ENCODE results near the gene MAP3K5. TPM values are rescaled to one million over a fixed set of nuclear protein-coding genes. Genes with fewer than 3 reads are reported as not detected.

MAP3K5 gene
- total and polyA plus RNA-seq, 9 of the 15 experiments (the other 6 are each of a cell fraction or from before 2014, with no cell fraction given): 2.2 to 13.0 (median 9.9) TPM

DNA sequence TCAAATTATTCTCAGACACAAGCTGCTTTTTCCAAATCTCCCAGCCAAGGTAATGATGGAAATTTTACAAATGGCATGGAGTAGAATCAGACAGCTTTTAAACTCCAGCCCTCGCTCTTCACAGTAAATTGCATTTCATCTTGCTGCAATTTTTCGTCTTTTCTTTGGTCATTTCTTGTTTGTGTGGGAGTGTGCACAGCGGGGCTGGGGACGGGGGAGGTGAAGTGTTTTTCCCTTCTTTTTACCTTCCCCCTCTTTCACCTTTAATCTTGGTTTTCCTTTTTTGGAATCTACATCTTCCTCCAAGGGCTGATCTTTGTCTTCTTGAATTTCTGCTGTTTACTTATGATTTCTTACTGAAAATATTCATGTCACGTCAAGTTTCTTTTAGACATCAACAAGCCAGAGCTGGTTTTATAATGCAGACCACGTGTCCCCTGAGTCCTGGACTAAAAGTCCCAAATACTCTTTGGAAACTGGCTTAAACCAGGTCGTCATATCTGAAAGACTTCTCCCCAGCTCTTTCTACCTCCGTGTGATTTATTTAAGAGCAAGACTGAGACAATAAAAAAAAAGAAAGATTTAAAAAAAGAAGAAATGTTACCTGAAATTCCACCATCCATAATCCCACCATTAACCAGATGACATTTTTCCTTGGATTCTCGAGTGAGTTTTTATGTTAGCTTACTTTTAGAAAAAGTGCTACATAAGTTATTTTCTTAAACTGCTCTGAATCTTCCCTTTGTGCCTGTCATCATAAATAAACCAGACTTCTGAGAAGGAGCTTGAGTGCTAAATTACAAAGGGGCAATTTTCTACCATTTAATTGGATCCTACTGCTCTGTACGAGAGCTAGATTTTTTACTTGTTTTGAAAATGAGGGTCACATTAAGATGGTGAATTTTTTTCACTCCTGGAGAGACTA is 52.0 kb downstream of the MAP3K5 start (continued):
- TF ChIP-seq, protein P1, sequence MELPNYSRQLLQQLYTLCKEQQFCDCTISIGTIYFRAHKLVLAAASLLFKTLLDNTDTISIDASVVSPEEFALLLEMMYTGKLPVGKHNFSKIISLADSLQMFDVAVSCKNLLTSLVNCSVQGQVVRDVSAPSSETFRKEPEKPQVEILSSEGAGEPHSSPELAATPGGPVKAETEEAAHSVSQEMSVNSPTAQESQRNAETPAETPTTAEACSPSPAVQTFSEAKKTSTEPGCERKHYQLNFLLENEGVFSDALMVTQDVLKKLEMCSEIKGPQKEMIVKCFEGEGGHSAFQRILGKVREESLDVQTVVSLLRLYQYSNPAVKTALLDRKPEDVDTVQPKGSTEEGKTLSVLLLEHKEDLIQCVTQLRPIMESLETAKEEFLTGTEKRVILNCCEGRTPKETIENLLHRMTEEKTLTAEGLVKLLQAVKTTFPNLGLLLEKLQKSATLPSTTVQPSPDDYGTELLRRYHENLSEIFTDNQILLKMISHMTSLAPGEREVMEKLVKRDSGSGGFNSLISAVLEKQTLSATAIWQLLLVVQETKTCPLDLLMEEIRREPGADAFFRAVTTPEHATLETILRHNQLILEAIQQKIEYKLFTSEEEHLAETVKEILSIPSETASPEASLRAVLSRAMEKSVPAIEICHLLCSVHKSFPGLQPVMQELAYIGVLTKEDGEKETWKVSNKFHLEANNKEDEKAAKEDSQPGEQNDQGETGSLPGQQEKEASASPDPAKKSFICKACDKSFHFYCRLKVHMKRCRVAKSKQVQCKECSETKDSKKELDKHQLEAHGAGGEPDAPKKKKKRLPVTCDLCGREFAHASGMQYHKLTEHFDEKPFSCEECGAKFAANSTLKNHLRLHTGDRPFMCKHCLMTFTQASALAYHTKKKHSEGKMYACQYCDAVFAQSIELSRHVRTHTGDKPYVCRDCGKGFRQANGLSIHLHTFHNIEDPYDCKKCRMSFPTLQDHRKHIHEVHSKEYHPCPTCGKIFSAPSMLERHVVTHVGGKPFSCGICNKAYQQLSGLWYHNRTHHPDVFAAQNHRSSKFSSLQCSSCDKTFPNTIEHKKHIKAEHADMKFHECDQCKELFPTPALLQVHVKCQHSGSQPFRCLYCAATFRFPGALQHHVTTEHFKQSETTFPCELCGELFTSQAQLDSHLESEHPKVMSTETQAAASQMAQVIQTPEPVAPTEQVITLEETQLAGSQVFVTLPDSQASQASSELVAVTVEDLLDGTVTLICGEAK (IDR thresholded peaks at IDR 0.05): no peak
- TF ChIP-seq, protein P1 (CRISPR knock-in tag; IDR thresholded peaks at IDR 0.05): no peak
- no peak for TF ChIP-seq E2F8 (IDR thresholded peaks at IDR 0.05; ENCODE audit: low read depth, partially characterized antibody)
- TF ChIP-seq GABPB1 (CRISPR knock-in tag; IDR thresholded peaks at IDR 0.05): no peak
- TF ChIP-seq L3MBTL2 (IDR thresholded peaks at IDR 0.05): peak; percentile 76
- TF ChIP-seq TRIM24 (IDR thresholded peaks at IDR 0.05): no peak
- TF ChIP-seq MXI1 (IDR thresholded peaks at IDR 0.05; ENCODE audit: low read depth, low read length): no peak
- no peak for TF ChIP-seq NFE2 (IDR thresholded peaks at IDR 0.05; ENCODE audit: low read depth)
- TF ChIP-seq ZFX (CRISPR knock-in tag; IDR thresholded peaks at IDR 0.05): no peak
- TF ChIP-seq ZNF174 (CRISPR knock-in tag; IDR thresholded peaks at IDR 0.05): no peak
- TF ChIP-seq ZNF311 (CRISPR knock-in tag; IDR thresholded peaks at IDR 0.05): 0 out of 2 replicates have a peak, but pooled peaks have one; percentile 41
- no peak for TF ChIP-seq ZKSCAN1 (IDR thresholded peaks at IDR 0.05; ENCODE audit: low read depth, low read length)
- TF ChIP-seq EP400 (IDR thresholded peaks at IDR 0.05): peak; percentile 35; the same call in 1 of the 2 replicates
- TF ChIP-seq, protein P2, sequence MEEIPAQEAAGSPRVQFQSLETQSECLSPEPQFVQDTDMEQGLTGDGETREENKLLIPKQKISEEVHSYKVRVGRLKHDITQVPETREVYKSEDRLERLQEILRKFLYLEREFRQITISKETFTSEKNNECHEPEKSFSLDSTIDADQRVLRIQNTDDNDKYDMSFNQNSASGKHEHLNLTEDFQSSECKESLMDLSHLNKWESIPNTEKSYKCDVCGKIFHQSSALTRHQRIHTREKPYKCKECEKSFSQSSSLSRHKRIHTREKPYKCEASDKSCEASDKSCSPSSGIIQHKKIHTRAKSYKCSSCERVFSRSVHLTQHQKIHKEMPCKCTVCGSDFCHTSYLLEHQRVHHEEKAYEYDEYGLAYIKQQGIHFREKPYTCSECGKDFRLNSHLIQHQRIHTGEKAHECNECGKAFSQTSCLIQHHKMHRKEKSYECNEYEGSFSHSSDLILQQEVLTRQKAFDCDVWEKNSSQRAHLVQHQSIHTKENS (CRISPR knock-in tag; IDR thresholded peaks at IDR 0.05): no peak
